Measurements from ENCODE around the gene CASZ1.
A peak's percentile ranks its signal among the peaks of the same experiment; 100 is the strongest.

Gene CASZ1

DNA sequence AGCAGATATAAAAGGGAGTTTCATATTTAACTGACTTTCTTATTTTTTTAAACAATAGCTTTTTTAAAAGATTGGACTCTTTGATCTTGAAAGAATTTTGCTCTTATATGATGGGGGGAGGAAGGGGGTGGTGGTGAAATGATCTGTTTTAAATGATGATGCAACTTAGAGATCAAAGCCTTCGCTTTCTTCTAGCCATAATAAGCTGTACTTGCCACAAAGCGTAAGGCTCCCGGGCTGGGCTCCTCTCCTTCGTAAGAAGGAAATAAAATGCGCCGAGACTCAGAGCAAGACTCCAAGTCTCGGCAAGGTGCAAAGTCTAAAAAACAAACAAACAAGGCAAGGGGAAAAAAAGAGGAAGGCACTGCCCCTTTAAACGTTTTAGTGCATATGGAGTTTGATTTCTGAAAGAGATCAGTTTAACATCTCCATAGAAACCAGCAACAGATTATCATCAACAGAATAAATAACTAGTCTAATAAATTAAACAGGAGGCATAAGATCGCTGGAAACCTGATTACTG is 3.3 kb downstream of the CASZ1 start:
- no peak for DNase-seq (ENCODE audit: low spot score)

- DNase-seq (ENCODE audit: low spot score), result no peak
Observed at GRCh38 chr1:10791105-10791951, 5.1 kb downstream of the CASZ1 start.

- no peak for DNase-seq (ENCODE audit: low spot score)
Observed at GRCh38 chr1:10789803-10790702, 6.4 kb downstream of the CASZ1 start.

- DNase-seq (ENCODE audit: low spot score), result no peak
Observed at GRCh38 chr1:10789047-10789791, 7.2 kb downstream of the CASZ1 start.

DNA sequence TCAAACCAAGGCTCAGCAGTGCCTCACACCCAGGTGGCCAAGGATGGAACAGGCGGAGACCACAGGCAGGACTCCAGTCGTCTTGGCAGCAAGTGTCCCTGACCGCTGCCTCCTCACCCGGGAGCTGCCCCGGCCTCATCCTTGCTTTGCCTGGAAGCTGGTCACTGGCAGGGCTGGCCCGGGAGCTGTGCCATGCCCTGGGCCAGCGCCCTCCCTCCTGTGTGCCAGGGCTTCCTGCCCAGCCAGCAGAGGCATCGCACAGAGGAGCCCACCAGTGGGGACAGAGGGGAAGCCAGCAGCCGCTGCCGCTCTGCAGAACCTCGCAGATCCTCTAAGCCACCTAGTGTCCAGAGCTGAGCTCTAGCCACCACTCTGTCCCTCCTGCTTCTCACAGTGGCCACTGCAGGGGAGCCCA is 7.8 kb downstream of the CASZ1 start:
- peak; percentile 70 for DNase-seq (ENCODE audit: low spot score)

DNA sequence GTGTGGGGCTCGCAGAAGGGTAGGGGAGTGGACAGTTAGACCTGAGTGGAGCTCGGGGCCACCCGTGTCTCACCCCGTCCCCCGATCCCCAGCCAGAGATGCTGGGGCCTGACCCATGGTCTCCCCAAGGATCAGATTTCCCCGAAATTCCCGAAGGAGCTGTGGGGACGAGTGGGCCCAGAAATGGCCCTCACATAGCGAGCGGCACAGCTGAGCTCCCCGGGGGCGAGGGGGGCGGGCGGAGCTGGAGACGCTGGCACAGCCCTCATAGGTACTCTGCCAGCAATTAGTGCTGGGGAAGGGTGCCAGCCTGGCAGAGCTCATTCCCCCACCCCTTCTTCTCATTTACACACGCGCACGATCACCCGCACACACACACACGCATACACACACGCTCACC is 9.2 kb downstream of the CASZ1 start:
- no peak for DNase-seq (ENCODE audit: low spot score)

DNA sequence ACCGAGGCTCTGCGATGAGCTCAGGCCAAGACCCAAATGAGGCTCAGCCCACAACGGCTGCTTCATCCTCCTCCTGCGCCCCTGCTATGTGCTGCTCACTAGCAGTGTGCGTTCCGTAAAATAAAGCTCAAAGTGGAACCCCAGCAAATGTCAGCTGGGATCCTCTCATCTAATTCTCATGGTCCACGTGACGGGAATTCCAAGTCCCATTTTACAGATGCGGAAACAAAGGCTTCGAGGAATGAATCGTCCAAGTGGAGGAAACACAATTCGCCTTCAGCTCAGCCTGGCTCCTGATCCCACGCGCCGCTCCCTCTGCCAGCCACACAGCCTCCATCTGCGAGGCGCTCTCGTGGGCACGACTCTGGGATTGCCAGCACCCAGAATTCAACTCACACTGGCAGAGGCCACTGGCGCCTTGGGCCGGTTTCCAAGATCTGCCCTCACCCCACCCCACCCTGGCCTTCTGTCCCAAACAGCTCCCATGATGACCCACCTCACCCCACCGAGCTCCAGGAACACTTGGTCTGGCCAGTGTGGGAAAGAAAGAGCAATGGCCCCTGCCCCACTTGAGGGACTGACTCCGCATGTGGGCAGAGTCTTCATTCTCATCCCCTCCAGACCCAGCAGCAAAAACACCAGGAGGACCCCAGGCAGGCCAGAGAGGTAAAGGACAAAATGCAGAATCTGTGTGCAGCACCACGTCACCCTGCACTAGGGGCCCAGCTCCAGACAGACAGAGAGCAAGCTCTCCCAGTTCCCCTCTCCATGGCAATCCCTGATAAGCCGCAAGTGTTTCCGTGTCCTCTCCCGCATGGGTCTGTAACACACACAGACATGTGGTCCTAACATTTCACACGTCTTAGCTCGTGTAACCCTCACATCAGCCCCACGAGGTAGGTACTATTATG is 10.5 kb downstream of the CASZ1 start:
- DNase-seq (ENCODE audit: low spot score), result no peak

GRCh38 chr1:10784998-10785727 is 11.3 kb downstream of the CASZ1 start:
- no peak for DNase-seq (ENCODE audit: low spot score)

- DNase-seq (ENCODE audit: low spot score), result no peak
Observed at GRCh38 chr1:10782491-10783244, 13.8 kb downstream of the CASZ1 start.

GRCh38 chr1:10781137-10781536 is 15.3 kb downstream of the CASZ1 start:
- no peak for DNase-seq (ENCODE audit: low spot score)

- no peak for DNase-seq (ENCODE audit: low spot score)
Observed at GRCh38 chr1:10779841-10780240, 16.6 kb downstream of the CASZ1 start.

DNA sequence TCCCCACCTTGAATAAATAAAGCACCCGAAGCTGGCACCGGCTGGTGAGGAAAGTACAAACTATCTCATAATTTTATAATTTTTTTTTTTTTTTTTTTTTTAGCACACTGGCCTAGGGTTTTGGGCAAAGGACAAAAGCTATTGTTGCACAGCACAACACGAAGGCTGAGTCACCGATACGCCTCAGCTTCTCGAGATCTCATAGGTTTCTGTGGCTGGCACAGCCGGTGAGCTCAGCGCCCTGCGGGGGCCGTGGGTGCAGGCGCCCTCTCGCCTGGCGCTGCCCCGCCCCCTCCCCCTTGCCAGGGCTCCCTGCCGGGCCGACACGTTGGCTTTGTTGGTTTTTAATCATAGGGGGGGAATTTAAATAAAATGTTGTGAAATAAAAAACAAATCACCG is 17.2 kb downstream of the CASZ1 start:
- peak; percentile 34 for DNase-seq (ENCODE audit: low spot score)

DNA sequence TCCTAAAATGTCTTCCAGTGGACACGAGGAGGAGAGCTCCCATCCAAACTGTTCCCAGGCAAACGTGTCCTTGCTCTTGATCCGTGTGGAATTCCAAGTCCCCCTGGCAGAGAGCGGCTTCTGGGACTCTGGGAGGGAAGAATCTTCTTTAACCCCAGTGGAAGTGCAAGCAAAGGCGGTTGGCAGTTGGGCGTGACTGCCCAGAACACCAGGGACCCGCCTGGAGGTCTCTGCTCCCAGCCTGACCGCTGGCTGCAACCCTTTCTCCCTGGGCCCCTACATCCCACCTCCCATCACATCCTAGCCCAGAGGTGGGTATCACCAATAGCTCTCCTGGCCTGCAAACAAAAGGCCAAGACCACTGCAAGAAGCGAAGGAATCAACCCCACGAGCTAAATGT is 17.8 kb downstream of the CASZ1 start:
- no peak for DNase-seq (ENCODE audit: low spot score)

GRCh38 chr1:10777749-10778574 is 18.5 kb downstream of the CASZ1 start:
- no peak for DNase-seq (ENCODE audit: low spot score)

- peak; percentile 14 for DNase-seq (ENCODE audit: low spot score)
Observed at GRCh38 chr1:10776190-10776905, 20.1 kb downstream of the CASZ1 start.

DNA sequence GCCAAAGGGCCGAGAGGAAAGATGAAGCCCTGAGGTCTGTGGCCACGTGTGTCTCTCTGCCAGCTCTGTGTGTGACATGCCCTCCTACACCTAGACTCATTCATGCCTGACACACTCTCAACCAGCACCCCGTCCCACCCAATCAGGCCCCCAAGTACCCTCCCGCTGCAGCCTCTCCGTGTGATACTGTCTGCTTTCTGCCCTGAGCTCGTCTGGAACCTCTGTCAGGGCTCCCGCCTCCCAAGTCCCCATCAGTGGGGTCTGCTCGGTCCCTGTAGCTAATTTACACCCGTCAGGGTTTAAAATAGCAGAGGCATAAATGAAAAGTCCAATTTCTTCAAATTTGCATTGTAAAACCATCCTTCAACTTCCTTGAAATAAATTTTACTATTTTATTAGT is 20.7 kb downstream of the CASZ1 start:
- no peak for DNase-seq (ENCODE audit: low spot score)

DNA sequence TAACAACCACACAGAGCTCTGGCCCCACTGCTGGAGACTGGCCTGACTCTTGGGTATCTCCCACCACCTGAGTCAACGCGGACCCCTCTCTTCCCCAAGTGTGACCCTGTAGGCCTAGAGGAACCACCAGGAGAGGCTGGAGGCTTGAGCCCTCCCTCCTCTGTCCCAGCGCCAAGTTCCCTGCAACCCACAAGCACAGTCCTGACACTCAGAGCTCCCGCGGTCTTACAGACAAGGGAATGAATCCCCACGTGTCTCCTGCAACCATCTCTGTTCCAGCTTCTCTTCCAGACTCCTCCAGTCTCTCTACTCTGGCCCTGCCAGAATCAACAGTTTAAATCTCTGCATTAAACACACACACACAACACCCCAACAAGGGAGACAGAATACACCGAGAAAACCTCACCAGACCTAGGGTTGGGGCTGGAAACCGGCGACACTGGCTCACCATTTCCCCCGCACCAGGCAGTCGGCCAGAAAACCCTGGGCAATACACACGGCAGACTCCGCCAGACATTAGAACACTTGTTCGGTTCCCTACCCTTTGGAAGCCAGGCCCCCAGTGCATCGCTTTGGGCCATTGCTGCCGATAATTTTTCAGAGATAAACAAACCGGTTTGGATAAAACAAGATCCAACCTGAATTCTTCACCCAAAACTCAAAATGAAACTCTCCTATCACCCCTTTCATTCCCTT is 21.7 kb downstream of the CASZ1 start:
- DNase-seq (ENCODE audit: low spot score), result no peak

Measured in putamen (tissue), 1 donor.